HepG2 (cell line): ENCODE data around the gene RASL10A. TPM values are rescaled to one million over a fixed set of nuclear protein-coding genes. Genes with fewer than 3 reads are reported as not detected.

Source experiments
- ATAC-seq: fragments of 200-7000 bp; cut with Tn5 transposase; 3 replicates; pipeline ENCODE4 v1.9.1; 2020; ENCODE audit warnings: mild to moderate bottlenecking, moderate library complexity
- BruUV-seq: library from RNA; stranded (reverse); fragments of 400-500 nt; replicated peaks from 2 replicates; lab custom pipeline; 2021; lab: Mats Ljungman, UMichigan
- CTCF ChIA-PET: fragments of 300-600 bp; formaldehyde crosslinking; extraction: SDS; loops from one replicate; lab custom pipeline; 2021; ENCODE audit warnings: low total read pairs, inconsistent platforms, low intra/inter-chr PET ratio; lab: Yijun Ruan, JAX
- POLR2A ChIA-PET: fragments of 350-600 bp; sonication (Branson Sonifier 250); formaldehyde crosslinking; loops from one replicate; lab custom pipeline; 2020; ENCODE audit warnings: antibody characterized with exemption, inconsistent platforms; lab: Yijun Ruan, JAX
- DNase-seq: peaks from one replicate; pipeline ENCODE4 v3.0.0-alpha.2; 2015; ENCODE audit warnings: low spot score
- FAIRE-seq: peaks from 3 replicates; lab custom pipeline; 2011; peaks lifted over from hg19 to GRCh38; lab: Jason Lieb, UNC
- H2AFZ ChIP-seq: one replicate; pipeline ENCODE4 v1.6.1; 2011; ENCODE audit warnings: low read length, inconsistent platforms
- H3K27ac ChIP-seq: fragments of 300-600 bp; 3 replicates; pipeline ENCODE4 v1.8.0; 2011; ENCODE audit warnings: mixed run types, mild to moderate bottlenecking, mixed read lengths, low read length, inconsistent platforms; ENCODE audit not compliant: insufficient read depth; ENCODE audit errors: extremely low read length
- H3K27me3 ChIP-seq, 2 experiments: fragments of 200-600 bp in 1 of 2; 2 replicates in 1 of 2; 3 replicates in 1 of 2; pipeline versions ENCODE4 v1.6.0 to v1.8.0; 2011; ENCODE audit warnings: low read length in 2 of 2, mild to moderate bottlenecking in 2 of 2, moderate library complexity in 2 of 2, inconsistent platforms in 1 of 2; ENCODE audit not compliant: insufficient read depth in 2 of 2, control insufficient read depth in 1 of 2
- H3K36me3 ChIP-seq, 2 experiments: fragments of 200-600 bp in 1 of 2; replicated peaks in 1 of 2; 2 replicates in 1 of 2; 3 replicates in 1 of 2; pipeline versions ENCODE4 v1.5.1 to v1.8.0; 2011; ENCODE audit warnings: low read length in 2 of 2, inconsistent platforms in 1 of 2; ENCODE audit not compliant: insufficient read depth in 2 of 2, control insufficient read depth in 1 of 2
- H3K4me1 ChIP-seq: 2 replicates; pipeline ENCODE4 v1.5.1; 2012; ENCODE audit warnings: low read length, inconsistent platforms; ENCODE audit not compliant: insufficient read depth
- H3K4me2 ChIP-seq: 2 replicates; pipeline ENCODE4 v1.6.0; 2011; ENCODE audit warnings: low read depth, low read length, inconsistent platforms
- H3K4me3 ChIP-seq, 3 experiments: fragments of 200-600 bp in 1 of 3; sonication (generic), shearing (Covaris generic) in 1 of 3; replicated peaks in 1 of 3; 2 replicates each; pipeline ENCODE4 v1.5.1; 2011 to 2016; ENCODE audit warnings: low read length in 3 of 3, inconsistent platforms in 2 of 3, low read depth in 2 of 3, mild to moderate bottlenecking in 2 of 3, control low read depth in 1 of 3, mixed read lengths in 1 of 3; ENCODE audit not compliant: insufficient read depth in 1 of 3
- H3K79me2 ChIP-seq: one replicate; pipeline ENCODE4 v1.6.1; 2011; ENCODE audit warnings: low read length, inconsistent platforms; ENCODE audit not compliant: insufficient read depth
- H3K9ac ChIP-seq: 2 replicates; pipeline ENCODE4 v1.6.0; 2011; ENCODE audit warnings: mild to moderate bottlenecking, low read depth, low read length, inconsistent platforms; ENCODE audit not compliant: insufficient read depth
- H3K9me3 ChIP-seq: 2 replicates; pipeline ENCODE4 v1.5.1; 2012; ENCODE audit warnings: mild to moderate bottlenecking, low read length
- H4K20me1 ChIP-seq: 2 replicates; pipeline ENCODE4 v1.6.0; 2011; ENCODE audit warnings: inconsistent platforms, mild to moderate bottlenecking, low read length, moderate library complexity; ENCODE audit not compliant: insufficient read depth
- HDAC2 ChIP-seq: sonication (generic); formaldehyde crosslinking; IDR thresholded peaks from 2 replicates; pipeline ENCODE4 v1.4.0; 2020; ENCODE audit warnings: missing genetic modification reagents
- HNF4G ChIP-seq, 2 experiments: sonication (generic) in 1 of 2; formaldehyde crosslinking in 1 of 2; IDR thresholded peaks; 2 replicates each; pipeline versions ENCODE4 v1.4.0 to v1.6.1; 2011 to 2020; ENCODE audit warnings: borderline replicate concordance in 2 of 2, low read depth in 2 of 2, mild to moderate bottlenecking in 2 of 2, low read length in 1 of 2, missing genetic modification reagents in 1 of 2, moderate library complexity in 1 of 2
- HNRNPK ChIP-seq: fragments of 200-400 bp; formaldehyde crosslinking; IDR thresholded peaks from 2 replicates; pipeline ENCODE4 v1.6.1; 2018; ENCODE audit warnings: low read length, low read depth, moderate library complexity, mild to moderate bottlenecking; ENCODE audit not compliant: poor library complexity, severe bottlenecking
- HOXA3 ChIP-seq: sonication (generic); formaldehyde crosslinking; IDR thresholded peaks from 2 replicates; pipeline ENCODE4 v1.5.0; 2020; ENCODE audit warnings: missing genetic modification reagents
- HOXD1 ChIP-seq: sonication (generic); formaldehyde crosslinking; IDR thresholded peaks from 2 replicates; pipeline ENCODE4 v1.5.0; 2020; ENCODE audit warnings: missing genetic modification reagents
- IRX3 ChIP-seq: sonication (generic); formaldehyde crosslinking; IDR thresholded peaks from 2 replicates; pipeline ENCODE4 v1.8.1; 2023; ENCODE audit warnings: mild to moderate bottlenecking, low read depth, missing genetic modification reagents, borderline replicate concordance
- KMT2A ChIP-seq: sonication (generic); formaldehyde crosslinking; IDR thresholded peaks from 2 replicates; pipeline ENCODE4 v1.4.0; 2020; ENCODE audit warnings: missing genetic modification reagents
- PAF1 ChIP-seq: IDR thresholded peaks from 2 replicates; pipeline ENCODE4 v1.6.1; 2016; ENCODE audit warnings: missing genetic modification reagents, missing compliant biosample characterization
- PATZ1 ChIP-seq: sonication (generic); formaldehyde crosslinking; IDR thresholded peaks from 2 replicates; pipeline ENCODE4 v1.4.0; 2020; ENCODE audit warnings: missing genetic modification reagents
- PBX2 ChIP-seq: IDR thresholded peaks from 2 replicates; pipeline ENCODE4 v1.6.1; 2016; ENCODE audit warnings: control low read depth
- ZFP37 ChIP-seq: sonication (generic); formaldehyde crosslinking; IDR thresholded peaks from 2 replicates; pipeline ENCODE4 v1.4.0; 2020; ENCODE audit warnings: missing genetic modification reagents, borderline replicate concordance
- ZFP90 ChIP-seq: sonication (generic); formaldehyde crosslinking; IDR thresholded peaks from 2 replicates; pipeline ENCODE4 v1.8.0; 2022; ENCODE audit warnings: missing genetic modification reagents, mild to moderate bottlenecking, inconsistent platforms, borderline replicate concordance
- ZFY ChIP-seq: sonication (generic); formaldehyde crosslinking; IDR thresholded peaks from 2 replicates; pipeline ENCODE4 v1.4.0; 2020; ENCODE audit warnings: missing genetic modification reagents
- ZHX1 ChIP-seq: sonication (generic); formaldehyde crosslinking; IDR thresholded peaks from 2 replicates; pipeline ENCODE4 v1.8.1; 2022; ENCODE audit warnings: low read depth, mild to moderate bottlenecking, missing genetic modification reagents
- ZMYM3 ChIP-seq: sonication (generic); formaldehyde crosslinking; IDR thresholded peaks from 2 replicates; pipeline ENCODE4 v1.5.1; 2020; ENCODE audit warnings: mild to moderate bottlenecking, missing genetic modification reagents
- ZNF124 ChIP-seq: sonication (generic); formaldehyde crosslinking; IDR thresholded peaks from 2 replicates; pipeline ENCODE4 v1.4.0; 2020; ENCODE audit warnings: missing genetic modification reagents
- ZNF274 ChIP-seq: sonication (generic); formaldehyde crosslinking; IDR thresholded peaks from 2 replicates; pipeline ENCODE4 v1.5.1; 2020; ENCODE audit warnings: mild to moderate bottlenecking, missing genetic modification reagents
- ZNF768 ChIP-seq: sonication (generic); formaldehyde crosslinking; IDR thresholded peaks from 2 replicates; pipeline ENCODE4 v1.4.0; 2020; ENCODE audit warnings: missing genetic modification reagents
- ZSCAN29 ChIP-seq: sonication (generic); formaldehyde crosslinking; conservative IDR thresholded peaks from 2 replicates; pipeline ENCODE4 v1.4.0; 2020; ENCODE audit warnings: mild to moderate bottlenecking, missing genetic modification reagents
- WGBS: methylation state at CpG from one replicate; pipeline ENCODE4 v1.1.6; 2017; ENCODE audit warnings: low lambda C conversion rate; 5-methylcytosine and 5-hydroxymethylcytosine counted together
- in situ Hi-C: cut with HindIII; loops from 2 replicates; pipeline ENCODE4 v1.10.0; 2017; ENCODE audit warnings: low pct_unique_long_range_greater_than_20kb; ENCODE audit not compliant: extremely low pct_ligation_motif_present
- intact Hi-C: fragments of 100-400 bp; cut with micrococcal nuclease; formaldehyde crosslinking; loops from one replicate; pipeline ENCODE4 v1.10.0; 2022; ENCODE audit not compliant: unreplicated experiment
- polyA plus RNA-seq, 8 experiments: library from polyadenylated mRNA; depleted of rRNA in 3 of 8; stranded (reverse) in 7 of 8; unstranded in 1 of 8; fragments of >200 nt; fragmentation: Illumina TruSeq in 4 of 8; extraction: Trizol in 4 of 8; gene quantifications; 2 replicates each; pipeline versions ENCODE4 v1.2.1 to v1.2.3, GENCODE V29; 2011 to 2016; ENCODE audit warnings: low read depth in 4 of 8, missing spikeins in 1 of 8, mixed read lengths in 1 of 8; ENCODE audit not compliant: insufficient read depth in 1 of 8
- total RNA-seq, 5 experiments: library from RNA; depleted of rRNA; stranded (reverse); fragments of >200 nt; fragmentation: Illumina TruSeq; extraction: Trizol; gene quantifications; 2 replicates each; pipeline ENCODE4 v1.2.3, GENCODE V29; 2016; ENCODE audit warnings: low read depth in 1 of 5

The RASL10A gene
- total and polyA plus RNA-seq, 2 of the 13 experiments (the other 11 are each of a cell fraction or from before 2014, with no cell fraction given) = 0.05 to 0.22 TPM

GRCh38 chr22:29313126-29313575, 2.3 kb downstream of the RASL10A start:
- intact Hi-C loops = no loop called here
- Histone ChIP-seq H3K4me3 (peak overlapping the region in 1 of 3 experiments; percentile 70; a peak in 1 of 6 replicates), H3K27me3 (peaks cover 7 to 41% of the 10 kb centered on the region in 2 experiments), H2AFZ (no peak overlapping the region), H3K4me1 (peaks cover 49% of the 10 kb centered on the region), H3K79me2 (no peaks in the 10 kb centered on the region), H3K27ac (no peak overlapping the region), H3K4me2 (peak overlapping the region; percentile 73; the same call in 1 of the 2 replicates), H3K9me3 (no peaks in the 10 kb centered on the region), H4K20me1 (no peaks in the 10 kb centered on the region; the same call in 1 of the 2 replicates), H3K9ac (no peak overlapping the region), H3K36me3 (no peaks in the 10 kb centered on the region)
- no TSS peak for BruUV-seq
- 83% methylated on average over 9 of the region's 44 CpGs for WGBS
- no peak for ATAC-seq
- POLR2A ChIA-PET = no interaction called here
- FAIRE-seq = no peak
- no peak for DNase-seq
- CTCF ChIA-PET = no interaction called here
- in situ Hi-C loops = no loop called here
- TF ChIP-seq ZHX1 (CRISPR knock-in tag) (no peak; the same call in 1 of the 2 replicates), HDAC2 (CRISPR knock-in tag) (no peak), ZMYM3 (CRISPR knock-in tag) (no peak), PATZ1 (CRISPR knock-in tag) (no peak), HNRNPK (no peak), ZSCAN29 (CRISPR knock-in tag) (no peak), ZFY (CRISPR knock-in tag) (peak; percentile 17; the same call in 1 of the 2 replicates), ZNF274 (CRISPR knock-in tag) (no peak), ZFP90 (CRISPR knock-in tag) (no peak), KMT2A (CRISPR knock-in tag) (no peak), HNF4G (IDR thresholded peaks at IDR 0.05; ENCODE audit: borderline replicate concordance, low read depth, low read length) (no peak), HNF4G (CRISPR knock-in tag; IDR thresholded peaks at IDR 0.05; ENCODE audit: borderline replicate concordance, low read depth) (no peak), PBX2 (no peak), ZFP37 (no peak), HOXA3 (peak; percentile 86), ZNF768 (CRISPR knock-in tag) (peak; percentile 33; the same call in 1 of the 2 replicates), IRX3 (CRISPR knock-in tag) (no peak), ZNF124 (CRISPR knock-in tag) (no peak), PAF1 (CRISPR knock-in tag) (no peak), HOXD1 (CRISPR knock-in tag) (no peak)
